Measurements from ENCODE around the gene ASRGL1.
A peak's percentile ranks its signal among the peaks of the same experiment; 100 is the strongest.

ASRGL1 gene

GRCh38 chr11:62431171-62431901 lies 94.1 kb downstream of the ASRGL1 start:
- H3K27ac ChIP-seq (ENCODE audit: low read length): peak overlapping the region; percentile 53
- no peaks in the 10 kb centered on the region for H3K9me3 ChIP-seq (ENCODE audit: control insufficient read depth in 2 of 2, low read length in 2 of 2)
- no peak overlapping the region for H3K4me3 ChIP-seq (ENCODE audit: low read length in 2 of 2)
- no peak overlapping the region for H3K9ac ChIP-seq (ENCODE audit: low read length in 2 of 2)
- no peaks in the 10 kb centered on the region for H3K36me3 ChIP-seq (ENCODE audit: control insufficient read depth in 2 of 2, insufficient read depth in 2 of 2, low read length in 2 of 2)
- no peaks in the 10 kb centered on the region for H3K27me3 ChIP-seq (ENCODE audit: control insufficient read depth in 1 of 2, insufficient read depth in 2 of 2, low read length in 2 of 2)
- H3K4me1 ChIP-seq (ENCODE audit: control insufficient read depth, insufficient read depth, low read length): peaks cover 42% of the 10 kb centered on the region

- Histone ChIP-seq H3K27ac (ENCODE audit: low read length) (peak overlapping the region; percentile 73), H3K4me3 (ENCODE audit: low read length in 2 of 2) (no peak overlapping the region), H3K9ac (ENCODE audit: low read length in 2 of 2) (no peak overlapping the region), H3K27me3 (ENCODE audit: control insufficient read depth in 1 of 2, insufficient read depth in 2 of 2, low read length in 2 of 2) (no peaks in the 10 kb centered on the region), H3K4me1 (ENCODE audit: control insufficient read depth, insufficient read depth, low read length) (peaks cover 42% of the 10 kb centered on the region), H3K9me3 (ENCODE audit: control insufficient read depth in 2 of 2, low read length in 2 of 2) (no peaks in the 10 kb centered on the region), H3K36me3 (ENCODE audit: control insufficient read depth in 2 of 2, insufficient read depth in 2 of 2, low read length in 2 of 2) (no peaks in the 10 kb centered on the region)
Measured at GRCh38 chr11:62432695-62433094, 95.4 kb downstream of the ASRGL1 start.

DNA sequence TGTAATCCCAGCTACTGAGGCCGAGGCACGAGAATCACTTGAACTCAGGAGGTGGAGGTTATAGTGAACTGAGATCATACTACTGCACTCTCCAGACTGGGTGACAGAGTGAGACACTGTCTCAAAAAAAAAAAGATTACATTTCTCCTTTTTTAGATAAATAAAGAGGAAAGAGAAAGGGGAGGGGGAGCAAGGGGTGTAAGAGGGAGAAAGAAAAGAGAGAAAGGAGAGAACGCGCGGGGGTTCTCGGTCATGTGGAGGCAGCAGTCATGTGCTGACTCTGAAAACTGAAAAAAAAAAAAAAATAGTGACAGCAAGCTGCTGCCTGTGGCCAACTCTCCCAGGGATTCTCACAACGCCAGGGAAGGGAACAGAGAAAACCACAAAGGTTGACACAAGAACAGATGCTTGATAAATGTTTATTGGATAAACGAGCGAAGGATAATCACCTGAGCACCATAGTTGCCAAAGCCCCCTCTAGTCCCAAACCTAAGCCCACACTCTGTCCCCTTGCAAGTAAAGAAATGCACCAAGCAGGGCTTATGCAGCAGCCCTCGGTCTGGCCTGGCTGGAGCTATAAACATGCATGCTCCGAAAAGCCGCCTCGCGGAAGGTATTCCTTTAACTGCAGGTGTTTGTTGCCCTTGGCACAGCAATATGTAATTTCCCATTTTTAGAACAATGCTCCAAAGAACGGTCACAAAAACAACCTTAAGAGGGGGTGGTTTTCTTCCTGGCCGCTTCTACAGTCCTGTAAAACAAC lies 96.1 kb downstream of the ASRGL1 start:
- Histone ChIP-seq H3K4me3 (ENCODE audit: low read length in 2 of 2) (peak overlapping the region in 1 of 2 donors; percentile 29), H3K27me3 (ENCODE audit: control insufficient read depth in 1 of 2, insufficient read depth in 2 of 2, low read length in 2 of 2) (no peaks in the 10 kb centered on the region), H3K9me3 (ENCODE audit: control insufficient read depth in 2 of 2, low read length in 2 of 2) (no peaks in the 10 kb centered on the region), H3K36me3 (ENCODE audit: control insufficient read depth in 2 of 2, insufficient read depth in 2 of 2, low read length in 2 of 2) (no peaks in the 10 kb centered on the region), H3K9ac (ENCODE audit: low read length in 2 of 2) (peak overlapping the region in 1 of 2 donors; percentile 6), H3K4me1 (ENCODE audit: control insufficient read depth, insufficient read depth, low read length) (peaks cover 42% of the 10 kb centered on the region), H3K27ac (ENCODE audit: low read length) (peak overlapping the region; percentile 73)

GRCh38 chr11:62433904-62434276 lies 96.6 kb downstream of the ASRGL1 start:
- Histone ChIP-seq H3K27me3 (ENCODE audit: control insufficient read depth in 1 of 2, insufficient read depth in 2 of 2, low read length in 2 of 2) (no peaks in the 10 kb centered on the region), H3K9me3 (ENCODE audit: control insufficient read depth in 2 of 2, low read length in 2 of 2) (no peaks in the 10 kb centered on the region), H3K4me1 (ENCODE audit: control insufficient read depth, insufficient read depth, low read length) (peaks cover 40% of the 10 kb centered on the region), H3K9ac (ENCODE audit: low read length in 2 of 2) (peak overlapping the region; percentile 6 to 21), H3K27ac (ENCODE audit: low read length) (peak overlapping the region; percentile 73), H3K4me3 (ENCODE audit: low read length in 2 of 2) (peak overlapping the region in 1 of 2 donors; percentile 29), H3K36me3 (ENCODE audit: control insufficient read depth in 2 of 2, insufficient read depth in 2 of 2, low read length in 2 of 2) (no peaks in the 10 kb centered on the region)

GRCh38 chr11:62435846-62436660 lies 98.8 kb downstream of the ASRGL1 start:
- Histone ChIP-seq H3K9ac (ENCODE audit: low read length in 2 of 2) (no peak overlapping the region), H3K27ac (ENCODE audit: low read length) (peak overlapping the region; percentile 41), H3K27me3 (ENCODE audit: control insufficient read depth in 1 of 2, insufficient read depth in 2 of 2, low read length in 2 of 2) (no peaks in the 10 kb centered on the region), H3K9me3 (ENCODE audit: control insufficient read depth in 2 of 2, low read length in 2 of 2) (no peaks in the 10 kb centered on the region), H3K36me3 (ENCODE audit: control insufficient read depth in 2 of 2, insufficient read depth in 2 of 2, low read length in 2 of 2) (no peaks in the 10 kb centered on the region), H3K4me1 (ENCODE audit: control insufficient read depth, insufficient read depth, low read length) (peaks cover 49% of the 10 kb centered on the region), H3K4me3 (ENCODE audit: low read length in 2 of 2) (no peak overlapping the region)

DNA sequence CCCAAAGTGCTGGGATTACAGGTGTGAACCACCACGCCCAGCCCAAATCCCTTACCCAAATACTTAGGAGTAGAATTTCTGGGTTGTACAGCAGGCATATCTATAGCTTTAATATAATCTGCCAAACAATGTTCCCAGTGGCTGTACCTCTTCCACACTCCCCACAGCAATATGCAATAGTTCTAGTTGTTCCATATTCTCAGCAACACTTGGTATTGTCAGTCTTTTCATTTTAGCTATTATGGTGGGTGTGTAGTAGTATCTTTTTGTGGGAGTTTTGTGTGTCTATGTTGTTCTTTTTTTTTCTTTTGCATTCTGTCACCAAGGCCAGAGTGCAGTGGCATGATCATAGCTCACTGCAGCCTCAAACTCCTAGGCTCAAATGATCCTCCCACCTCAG lies 100.4 kb downstream of the ASRGL1 start:
- Histone ChIP-seq H3K9ac (ENCODE audit: low read length in 2 of 2) (no peak overlapping the region), H3K4me1 (ENCODE audit: control insufficient read depth, insufficient read depth, low read length) (peaks cover 43% of the 10 kb centered on the region), H3K27ac (ENCODE audit: low read length) (no peak overlapping the region), H3K27me3 (ENCODE audit: control insufficient read depth in 1 of 2, insufficient read depth in 2 of 2, low read length in 2 of 2) (no peaks in the 10 kb centered on the region), H3K4me3 (ENCODE audit: low read length in 2 of 2) (no peak overlapping the region), H3K36me3 (ENCODE audit: control insufficient read depth in 2 of 2, insufficient read depth in 2 of 2, low read length in 2 of 2) (no peaks in the 10 kb centered on the region), H3K9me3 (ENCODE audit: control insufficient read depth in 2 of 2, low read length in 2 of 2) (no peaks in the 10 kb centered on the region)

- H3K27ac ChIP-seq (ENCODE audit: low read length): no peak overlapping the region
- no peak overlapping the region for H3K9ac ChIP-seq (ENCODE audit: low read length in 2 of 2)
- no peaks in the 10 kb centered on the region for H3K36me3 ChIP-seq (ENCODE audit: control insufficient read depth in 2 of 2, insufficient read depth in 2 of 2, low read length in 2 of 2)
- H3K27me3 ChIP-seq (ENCODE audit: control insufficient read depth in 1 of 2, insufficient read depth in 2 of 2, low read length in 2 of 2): no peaks in the 10 kb centered on the region
- no peak overlapping the region for H3K4me3 ChIP-seq (ENCODE audit: low read length in 2 of 2)
- no peaks in the 10 kb centered on the region for H3K9me3 ChIP-seq (ENCODE audit: control insufficient read depth in 2 of 2, low read length in 2 of 2)
- H3K4me1 ChIP-seq (ENCODE audit: control insufficient read depth, insufficient read depth, low read length): peaks cover 39% of the 10 kb centered on the region
Measured at GRCh38 chr11:62438641-62439040, 101.4 kb downstream of the ASRGL1 start.

DNA sequence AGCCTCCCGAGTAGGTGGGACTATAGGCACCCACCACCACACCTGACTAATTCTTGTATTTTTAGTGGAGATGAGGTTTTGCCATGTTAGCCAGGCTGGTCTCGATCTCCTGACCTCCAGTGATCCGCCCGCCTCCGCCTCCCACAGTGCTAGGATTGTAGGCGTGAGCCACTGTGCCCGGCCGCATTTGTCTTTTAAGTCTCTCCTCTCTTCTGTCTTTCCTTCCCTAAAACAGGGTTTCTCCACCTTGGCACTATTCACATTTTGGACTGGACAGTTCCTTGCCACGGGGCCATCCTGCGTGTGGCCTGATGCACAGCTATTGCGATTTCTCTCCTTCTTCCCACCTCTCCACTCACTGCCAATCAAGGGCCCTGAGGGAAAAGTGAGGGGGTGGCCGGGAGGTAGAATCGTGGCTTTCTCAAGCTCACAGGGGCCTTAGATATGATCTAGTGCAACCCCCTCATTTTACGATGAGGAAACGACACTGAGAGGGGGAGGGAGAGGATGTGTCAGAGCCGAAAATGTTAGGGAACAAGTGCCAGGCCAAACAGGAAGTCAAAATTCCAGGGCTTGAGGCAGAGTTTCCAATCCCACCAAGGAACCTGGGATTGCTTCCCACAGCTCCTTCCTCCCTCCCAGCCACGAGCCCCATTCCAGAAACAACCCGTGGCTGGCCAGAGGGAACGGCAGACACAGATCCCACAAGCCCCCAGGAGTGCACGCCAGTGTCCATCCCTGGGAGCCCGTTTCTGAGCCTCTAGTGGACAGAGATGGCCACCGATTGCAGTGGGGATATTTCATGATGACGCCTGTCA lies 102.7 kb downstream of the ASRGL1 start:
- no peaks in the 10 kb centered on the region for H3K27me3 ChIP-seq (ENCODE audit: control insufficient read depth in 1 of 2, insufficient read depth in 2 of 2, low read length in 2 of 2)
- H3K9me3 ChIP-seq (ENCODE audit: control insufficient read depth in 2 of 2, low read length in 2 of 2): no peaks in the 10 kb centered on the region
- H3K9ac ChIP-seq (ENCODE audit: low read length in 2 of 2): peak overlapping the region in 1 of 2 donors; percentile 72
- peak overlapping the region; percentile 3 to 35 for H3K4me3 ChIP-seq (ENCODE audit: low read length in 2 of 2)
- H3K4me1 ChIP-seq (ENCODE audit: control insufficient read depth, insufficient read depth, low read length): peaks cover 43% of the 10 kb centered on the region
- peak overlapping the region; percentile 81 for H3K27ac ChIP-seq (ENCODE audit: low read length)
- no peaks in the 10 kb centered on the region for H3K36me3 ChIP-seq (ENCODE audit: control insufficient read depth in 2 of 2, insufficient read depth in 2 of 2, low read length in 2 of 2)
